ENCODE data around the gene ZRANB2. TPM values are rescaled to one million over a fixed set of nuclear protein-coding genes. Genes with fewer than 3 reads are reported as not detected.

Gene ZRANB2
- total RNA-seq, 1 donor from 2014 or later: 84.3 TPM

GRCh38 chr1:71023515-71023914 is 57.3 kb downstream of the ZRANB2 start:
- no peaks in the 10 kb centered on the region for H3K36me3 Mint-ChIP-seq (ENCODE audit: unreplicated experiment)
- H3K4me3 Mint-ChIP-seq (ENCODE audit: unreplicated experiment): no peak overlapping the region
- DNase-seq (ENCODE audit: extremely low spot score, unreplicated experiment): no peak
- H3K9me3 Mint-ChIP-seq (ENCODE audit: unreplicated experiment): no peaks in the 10 kb centered on the region
- H3K4me1 Mint-ChIP-seq (ENCODE audit: unreplicated experiment): no peaks in the 10 kb centered on the region
- no peak for TF ChIP-seq CTCF (IDR thresholded peaks at IDR 0.05)
- H3K27ac Mint-ChIP-seq (ENCODE audit: unreplicated experiment): no peak overlapping the region
- H3K27me3 Mint-ChIP-seq (ENCODE audit: unreplicated experiment): peaks cover 37% of the 10 kb centered on the region

- H3K4me3 Mint-ChIP-seq (ENCODE audit: unreplicated experiment): no peak overlapping the region
- DNase-seq (ENCODE audit: extremely low spot score, unreplicated experiment): no peak
- H3K36me3 Mint-ChIP-seq (ENCODE audit: unreplicated experiment): no peaks in the 10 kb centered on the region
- no peak overlapping the region for H3K27ac Mint-ChIP-seq (ENCODE audit: unreplicated experiment)
- no peaks in the 10 kb centered on the region for H3K4me1 Mint-ChIP-seq (ENCODE audit: unreplicated experiment)
- TF ChIP-seq CTCF (IDR thresholded peaks at IDR 0.05): no peak
- H3K9me3 Mint-ChIP-seq (ENCODE audit: unreplicated experiment): no peaks in the 10 kb centered on the region
- peaks cover 37% of the 10 kb centered on the region for H3K27me3 Mint-ChIP-seq (ENCODE audit: unreplicated experiment)
Measured at GRCh38 chr1:71019233-71019969, 61.4 kb downstream of the ZRANB2 start.

GRCh38 chr1:71018791-71019190 is 62.0 kb downstream of the ZRANB2 start:
- H3K9me3 Mint-ChIP-seq (ENCODE audit: unreplicated experiment): no peaks in the 10 kb centered on the region
- H3K27me3 Mint-ChIP-seq (ENCODE audit: unreplicated experiment): peaks cover 37% of the 10 kb centered on the region
- H3K36me3 Mint-ChIP-seq (ENCODE audit: unreplicated experiment): no peaks in the 10 kb centered on the region
- H3K4me1 Mint-ChIP-seq (ENCODE audit: unreplicated experiment): no peaks in the 10 kb centered on the region
- no peak for DNase-seq (ENCODE audit: extremely low spot score, unreplicated experiment)
- no peak overlapping the region for H3K27ac Mint-ChIP-seq (ENCODE audit: unreplicated experiment)
- no peak overlapping the region for H3K4me3 Mint-ChIP-seq (ENCODE audit: unreplicated experiment)
- no peak for TF ChIP-seq CTCF (IDR thresholded peaks at IDR 0.05)

GRCh38 chr1:71015745-71016144 is 65.1 kb downstream of the ZRANB2 start:
- Mint-ChIP-seq H3K4me1 (ENCODE audit: unreplicated experiment) (no peaks in the 10 kb centered on the region), H3K27ac (ENCODE audit: unreplicated experiment) (no peak overlapping the region), H3K27me3 (ENCODE audit: unreplicated experiment) (peaks cover 34% of the 10 kb centered on the region), H3K9me3 (ENCODE audit: unreplicated experiment) (no peaks in the 10 kb centered on the region), H3K4me3 (ENCODE audit: unreplicated experiment) (no peak overlapping the region), H3K36me3 (ENCODE audit: unreplicated experiment) (no peaks in the 10 kb centered on the region)
- no peak for DNase-seq (ENCODE audit: extremely low spot score, unreplicated experiment)
- TF ChIP-seq CTCF (IDR thresholded peaks at IDR 0.05): no peak

GRCh38 chr1:71014178-71014579 is 66.7 kb downstream of the ZRANB2 start:
- peaks cover 29% of the 10 kb centered on the region for H3K27me3 Mint-ChIP-seq (ENCODE audit: unreplicated experiment)
- no peak for DNase-seq (ENCODE audit: extremely low spot score, unreplicated experiment)
- no peak overlapping the region for H3K27ac Mint-ChIP-seq (ENCODE audit: unreplicated experiment)
- H3K4me1 Mint-ChIP-seq (ENCODE audit: unreplicated experiment): no peaks in the 10 kb centered on the region
- H3K36me3 Mint-ChIP-seq (ENCODE audit: unreplicated experiment): no peaks in the 10 kb centered on the region
- H3K9me3 Mint-ChIP-seq (ENCODE audit: unreplicated experiment): no peaks in the 10 kb centered on the region
- H3K4me3 Mint-ChIP-seq (ENCODE audit: unreplicated experiment): no peak overlapping the region
- no peak for TF ChIP-seq CTCF (IDR thresholded peaks at IDR 0.05)

Small RNA genes lying within 50 kb of the gene (microRNA-seq; reads per million reads assigned to microRNA genes)
- 300 reads per million, percentile 68 among the genes with 10 or more reads in this experiment for gene MIR186 (ENCODE audit: unreplicated experiment)

Other genes with a start within 250 kb of the ZRANB2 start
- not detected in 2 replicates for gene PTGER3, start 33.2 kb downstream of the ZRANB2 start, total RNA-seq